Stimulated activated CD4-positive, alpha-beta T cell treated with anti-CD3 and anti-CD28 coated beads, Interleukin-15, amount 100 ng/mL, for 48 hours (primary cell): ENCODE results near the gene MRPL2.
"Not testable (repeated sequence)": the region's sequence is repeated elsewhere in the genome, so short reads cannot be mapped to it uniquely, and the experiment has no call there.

Experiments
- DNase-seq, 2 donors: peaks; one replicate each; pipeline ENCODE4 v3.0.0-alpha.2; 2020; ENCODE audit warnings: low read depth in 2 of 2

The MRPL2 gene

GRCh38 chr6:43082806-43083655, 23.8 kb upstream of the MRPL2 start:
- DNase-seq = no peak

- DNase-seq = not testable (repeated sequence)
Measured at GRCh38 chr6:43081922-43082321, 22.7 kb upstream of the MRPL2 start.

- no peak for DNase-seq
Measured at GRCh38 chr6:43081043-43081442, 21.8 kb upstream of the MRPL2 start.

GRCh38 chr6:43078691-43079090, 19.5 kb upstream of the MRPL2 start:
- DNase-seq = no peak

- no peak for DNase-seq
Measured at GRCh38 chr6:43077981-43078511, 18.8 kb upstream of the MRPL2 start.

- DNase-seq = no peak
Measured at GRCh38 chr6:43077333-43077809, 18.1 kb upstream of the MRPL2 start.

- no peak for DNase-seq
Measured at GRCh38 chr6:43076464-43077332, 17.5 kb upstream of the MRPL2 start.

- no peak for DNase-seq
Measured at GRCh38 chr6:43075670-43076463, 16.6 kb upstream of the MRPL2 start, which contains the start of gene PTK7. TSS of gene PTK7 (plus strand) at chr6:43076314. CDS start at chr6:43076489, 175 bp downstream.

- no peak for DNase-seq
Measured at GRCh38 chr6:43074847-43075669, 15.8 kb upstream of the MRPL2 start.

GRCh38 chr6:43070028-43070632, 10.9 kb upstream of the MRPL2 start:
- no peak for DNase-seq

GRCh38 chr6:43062818-43063217, 3.6 kb upstream of the MRPL2 start:
- no peak for DNase-seq

GRCh38 chr6:43061861-43062260, 2.6 kb upstream of the MRPL2 start:
- DNase-seq = no peak

GRCh38 chr6:43060755-43061633, 1.8 kb upstream of the MRPL2 start:
- DNase-seq = no peak

- no peak for DNase-seq
Measured at GRCh38 chr6:43060034-43060754, 960 bp upstream of the MRPL2 start.

- no peak for DNase-seq
Measured at GRCh38 chr6:43058531-43058930, 703 bp downstream of the MRPL2 start.

- DNase-seq = no peak
Measured at GRCh38 chr6:43055966-43056365, 3.3 kb downstream of the MRPL2 start.

GRCh38 chr6:43054206-43054943, 4.9 kb downstream of the MRPL2 start:
- DNase-seq = no peak
